Nephron (organoid): ENCODE data around the gene KIF26B.

Experiments used
- H3K27ac Mint-ChIP-seq, 3 experiments: 2 replicates each; pipeline ENCODE4 v1.8.0; 2020; ENCODE audit warnings: mixed read lengths in 3 of 3, mild to moderate bottlenecking in 2 of 3, moderate library complexity in 1 of 3
- H3K27me3 Mint-ChIP-seq: 2 replicates; pipeline ENCODE4 v1.8.0; 2021; ENCODE audit warnings: low read depth, mild to moderate bottlenecking, moderate library complexity, mixed read lengths
- H3K36me3 Mint-ChIP-seq: 2 replicates; pipeline ENCODE4 v1.8.0; 2020; ENCODE audit warnings: low read depth, mixed read lengths
- H3K4me1 Mint-ChIP-seq: 2 replicates; pipeline ENCODE4 v1.8.0; 2020; ENCODE audit warnings: mixed read lengths
- H3K4me3 Mint-ChIP-seq, 3 experiments: 2 replicates each; pipeline ENCODE4 v1.8.0; 2020; ENCODE audit warnings: mild to moderate bottlenecking in 3 of 3, mixed read lengths in 3 of 3, moderate library complexity in 2 of 3
- H3K9me3 Mint-ChIP-seq: 2 replicates; pipeline ENCODE4 v1.8.0; 2020; ENCODE audit warnings: mixed read lengths
- TF ChIP-seq, protein P1 (sequence below), 3 experiments: fragments of 200-600 bp; sonication (generic); IDR thresholded peaks; one replicate each; pipeline ENCODE4 v1.5.0; 2021; ENCODE audit warnings: antibody characterized with exemption in 3 of 3; ENCODE audit not compliant: unreplicated experiment in 3 of 3

KIF26B gene

GRCh38 chr1:245108909-245109308 is 45.9 kb upstream of the KIF26B start:
- Mint-ChIP-seq H3K27me3 (no peaks in the 10 kb centered on the region), H3K4me1 (no peaks in the 10 kb centered on the region), H3K36me3 (peaks cover 8% of the 10 kb centered on the region), H3K4me3 (no peak overlapping the region), H3K9me3 (no peaks in the 10 kb centered on the region), H3K27ac (no peak overlapping the region)
- TF ChIP-seq, protein P1, sequence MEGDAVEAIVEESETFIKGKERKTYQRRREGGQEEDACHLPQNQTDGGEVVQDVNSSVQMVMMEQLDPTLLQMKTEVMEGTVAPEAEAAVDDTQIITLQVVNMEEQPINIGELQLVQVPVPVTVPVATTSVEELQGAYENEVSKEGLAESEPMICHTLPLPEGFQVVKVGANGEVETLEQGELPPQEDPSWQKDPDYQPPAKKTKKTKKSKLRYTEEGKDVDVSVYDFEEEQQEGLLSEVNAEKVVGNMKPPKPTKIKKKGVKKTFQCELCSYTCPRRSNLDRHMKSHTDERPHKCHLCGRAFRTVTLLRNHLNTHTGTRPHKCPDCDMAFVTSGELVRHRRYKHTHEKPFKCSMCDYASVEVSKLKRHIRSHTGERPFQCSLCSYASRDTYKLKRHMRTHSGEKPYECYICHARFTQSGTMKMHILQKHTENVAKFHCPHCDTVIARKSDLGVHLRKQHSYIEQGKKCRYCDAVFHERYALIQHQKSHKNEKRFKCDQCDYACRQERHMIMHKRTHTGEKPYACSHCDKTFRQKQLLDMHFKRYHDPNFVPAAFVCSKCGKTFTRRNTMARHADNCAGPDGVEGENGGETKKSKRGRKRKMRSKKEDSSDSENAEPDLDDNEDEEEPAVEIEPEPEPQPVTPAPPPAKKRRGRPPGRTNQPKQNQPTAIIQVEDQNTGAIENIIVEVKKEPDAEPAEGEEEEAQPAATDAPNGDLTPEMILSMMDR (IDR thresholded peaks at IDR 0.05; ENCODE audit: unreplicated experiment in 3 of 3), result no peak

DNA sequence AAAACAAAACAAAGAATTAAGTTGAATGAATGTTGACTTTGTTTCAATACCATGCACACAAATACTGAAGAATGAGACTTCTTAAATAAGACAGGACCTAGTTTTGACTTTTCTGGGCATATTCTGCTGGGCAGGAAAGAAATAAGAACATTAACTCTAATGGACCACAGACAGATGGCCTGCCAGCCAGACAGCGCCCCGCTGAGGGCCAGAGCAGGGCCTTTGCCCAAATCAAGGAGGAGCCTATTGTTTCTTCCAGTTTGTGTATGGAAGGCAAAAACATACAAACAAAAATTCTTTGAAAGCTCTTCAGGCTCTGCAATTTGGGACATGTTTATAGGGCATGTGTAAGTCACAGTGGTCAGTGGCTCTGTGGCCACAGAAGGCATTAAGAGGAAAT is 44.4 kb upstream of the KIF26B start:
- Mint-ChIP-seq H3K36me3 (no peaks in the 10 kb centered on the region), H3K27me3 (no peaks in the 10 kb centered on the region), H3K4me1 (no peaks in the 10 kb centered on the region), H3K27ac (peak overlapping the region; percentile 20 to 61 (median 35)), H3K9me3 (no peaks in the 10 kb centered on the region), H3K4me3 (no peak overlapping the region)
- TF ChIP-seq, protein P1 (IDR thresholded peaks at IDR 0.05; ENCODE audit: unreplicated experiment in 3 of 3), result no peak

DNA sequence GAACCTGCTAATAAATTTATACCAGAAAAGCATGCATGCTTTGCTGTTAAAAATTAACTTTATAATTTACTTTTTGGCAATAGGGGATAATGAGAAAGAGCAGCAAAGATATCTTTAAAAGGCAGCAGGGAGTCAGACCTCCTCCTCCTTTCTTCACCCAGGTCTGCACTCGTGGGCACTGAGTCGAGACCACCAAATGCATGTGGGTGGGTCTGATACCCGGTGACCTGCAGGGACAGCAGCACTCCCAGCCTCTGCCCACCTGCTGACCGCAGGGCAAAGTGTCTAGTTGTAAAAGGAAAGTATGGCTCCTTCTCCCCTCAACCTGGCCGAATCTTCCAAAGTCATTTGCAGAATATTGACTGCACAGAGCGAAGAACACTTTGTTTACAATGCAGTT is 43.7 kb upstream of the KIF26B start:
- no peaks in the 10 kb centered on the region for H3K4me1 Mint-ChIP-seq
- H3K4me3 Mint-ChIP-seq, result no peak overlapping the region
- TF ChIP-seq, protein P1 (IDR thresholded peaks at IDR 0.05; ENCODE audit: unreplicated experiment in 3 of 3), result no peak
- H3K36me3 Mint-ChIP-seq, result no peaks in the 10 kb centered on the region
- H3K27me3 Mint-ChIP-seq, result no peaks in the 10 kb centered on the region
- H3K27ac Mint-ChIP-seq, result peak overlapping the region; percentile 61 to 73 (median 68)
- no peaks in the 10 kb centered on the region for H3K9me3 Mint-ChIP-seq

- H3K9me3 Mint-ChIP-seq, result no peaks in the 10 kb centered on the region
- TF ChIP-seq, protein P1 (IDR thresholded peaks at IDR 0.05; ENCODE audit: unreplicated experiment in 3 of 3), result no peak
- no peak overlapping the region for H3K4me3 Mint-ChIP-seq
- no peak overlapping the region for H3K27ac Mint-ChIP-seq
- H3K4me1 Mint-ChIP-seq, result no peaks in the 10 kb centered on the region
- no peaks in the 10 kb centered on the region for H3K36me3 Mint-ChIP-seq
- H3K27me3 Mint-ChIP-seq, result no peaks in the 10 kb centered on the region
These were observed 41.1 kb upstream of the KIF26B start for GRCh38 chr1:245113649-245114048.

DNA sequence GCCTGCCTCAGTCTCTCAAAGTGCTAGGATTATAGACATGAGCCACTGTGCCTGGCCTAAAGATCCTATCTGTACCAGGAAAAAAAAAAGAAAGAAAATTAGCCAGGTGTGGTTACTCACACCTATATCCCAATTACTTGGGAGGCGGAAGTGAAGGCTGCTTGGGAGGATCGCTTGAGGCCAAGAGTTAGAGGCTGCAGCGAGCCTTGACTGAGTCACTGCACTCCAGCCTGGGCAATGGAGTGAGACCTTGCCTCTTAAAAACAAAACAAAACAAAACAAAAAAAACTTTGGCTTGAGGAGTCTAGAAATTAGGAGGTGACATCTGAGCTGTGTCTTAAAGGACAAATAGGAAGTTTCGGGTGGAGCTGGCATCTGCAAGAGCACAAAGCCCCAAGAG is 38.7 kb upstream of the KIF26B start:
- Mint-ChIP-seq H3K27ac (no peak overlapping the region), H3K36me3 (no peaks in the 10 kb centered on the region), H3K4me3 (no peak overlapping the region), H3K4me1 (no peaks in the 10 kb centered on the region), H3K27me3 (no peaks in the 10 kb centered on the region), H3K9me3 (no peaks in the 10 kb centered on the region)
- TF ChIP-seq, protein P1 (IDR thresholded peaks at IDR 0.05; ENCODE audit: unreplicated experiment in 3 of 3), result no peak

- H3K9me3 Mint-ChIP-seq, result no peaks in the 10 kb centered on the region
- H3K4me1 Mint-ChIP-seq, result no peaks in the 10 kb centered on the region
- no peak overlapping the region for H3K4me3 Mint-ChIP-seq
- TF ChIP-seq, protein P1 (IDR thresholded peaks at IDR 0.05; ENCODE audit: unreplicated experiment in 3 of 3), result no peak
- H3K36me3 Mint-ChIP-seq, result no peaks in the 10 kb centered on the region
- H3K27ac Mint-ChIP-seq, result no peak overlapping the region
- no peaks in the 10 kb centered on the region for H3K27me3 Mint-ChIP-seq
These were observed 38.0 kb upstream of the KIF26B start for GRCh38 chr1:245116751-245117150.
